ENCODE results near the gene NMU.
"Not testable (repeated sequence)": the region's sequence is repeated elsewhere in the genome, so short reads cannot be mapped to it uniquely, and the experiment has no call there.

DNA sequence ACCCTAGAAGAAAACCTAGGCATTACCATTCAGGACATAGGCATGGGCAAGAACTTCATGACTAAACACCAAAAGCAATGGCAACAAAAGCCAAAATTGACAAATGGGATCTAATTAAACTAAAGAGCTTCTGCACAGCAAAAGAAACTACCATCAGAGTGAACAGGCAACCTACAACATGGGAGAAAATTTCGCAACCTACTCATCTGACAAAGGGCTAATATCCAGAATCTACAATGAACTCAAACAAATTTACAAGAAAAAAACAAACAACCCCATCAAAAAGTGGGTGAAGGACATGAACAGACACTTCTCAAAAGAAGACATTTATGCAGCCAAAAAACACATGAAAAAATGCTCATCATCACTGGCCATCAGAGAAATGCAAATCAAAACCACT, 12.0 kb downstream of the NMU start:
- TF ChIP-seq, protein P1, sequence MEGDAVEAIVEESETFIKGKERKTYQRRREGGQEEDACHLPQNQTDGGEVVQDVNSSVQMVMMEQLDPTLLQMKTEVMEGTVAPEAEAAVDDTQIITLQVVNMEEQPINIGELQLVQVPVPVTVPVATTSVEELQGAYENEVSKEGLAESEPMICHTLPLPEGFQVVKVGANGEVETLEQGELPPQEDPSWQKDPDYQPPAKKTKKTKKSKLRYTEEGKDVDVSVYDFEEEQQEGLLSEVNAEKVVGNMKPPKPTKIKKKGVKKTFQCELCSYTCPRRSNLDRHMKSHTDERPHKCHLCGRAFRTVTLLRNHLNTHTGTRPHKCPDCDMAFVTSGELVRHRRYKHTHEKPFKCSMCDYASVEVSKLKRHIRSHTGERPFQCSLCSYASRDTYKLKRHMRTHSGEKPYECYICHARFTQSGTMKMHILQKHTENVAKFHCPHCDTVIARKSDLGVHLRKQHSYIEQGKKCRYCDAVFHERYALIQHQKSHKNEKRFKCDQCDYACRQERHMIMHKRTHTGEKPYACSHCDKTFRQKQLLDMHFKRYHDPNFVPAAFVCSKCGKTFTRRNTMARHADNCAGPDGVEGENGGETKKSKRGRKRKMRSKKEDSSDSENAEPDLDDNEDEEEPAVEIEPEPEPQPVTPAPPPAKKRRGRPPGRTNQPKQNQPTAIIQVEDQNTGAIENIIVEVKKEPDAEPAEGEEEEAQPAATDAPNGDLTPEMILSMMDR (IDR thresholded peaks at IDR 0.05), result not testable (repeated sequence)
- not testable (repeated sequence) for TF ChIP-seq EP300 (IDR thresholded peaks at IDR 0.05); POLR2A (IDR thresholded peaks at IDR 0.05; ENCODE audit: low read length); HOXA7 (CRISPR knock-in tag; IDR thresholded peaks at IDR 0.05); JUN (IDR thresholded peaks at IDR 0.05); ESRRA (IDR thresholded peaks at IDR 0.05; ENCODE audit: borderline replicate concordance, low read length); CBX8 (IDR thresholded peaks at IDR 0.05)

All from A549 (cell line).